HEK293 (cell line): ENCODE results near the gene C5AR2.

Source experiments
- CTCF ChIA-PET: fragments of 350-600 bp; formaldehyde crosslinking; extraction: SDS; loops from one replicate; lab custom pipeline; 2021; ENCODE audit warnings: antibody characterized with exemption; lab: Yijun Ruan, JAX
- POLR2A ChIA-PET: fragments of 300-600 bp; formaldehyde crosslinking; extraction: SDS; loops from one replicate; lab custom pipeline; 2020; ENCODE audit warnings: antibody characterized with exemption, inconsistent platforms; lab: Yijun Ruan, JAX
- H3K27ac ChIP-seq: fragments of 200-500 bp; sonication (Bioruptor generic); 2 replicates; pipeline ENCODE4 v1.5.1; 2014; ENCODE audit warnings: low read depth, low read length, control low read depth, inconsistent platforms; ENCODE audit errors: extremely low read depth
- H3K36me3 ChIP-seq, 2 experiments: fragments of 200-500 bp in 1 of 2; sonication (Bioruptor generic) in 1 of 2; 1 replicate in 1 of 2; 2 replicates in 1 of 2; pipeline ENCODE4 v1.5.1; 2014 to 2017; ENCODE audit warnings: inconsistent platforms in 2 of 2, low read length in 2 of 2; ENCODE audit not compliant: control insufficient read depth in 2 of 2, insufficient read depth in 1 of 2
- H3K4me1 ChIP-seq: fragments of 200-500 bp; sonication (Bioruptor generic); 2 replicates; pipeline ENCODE4 v1.5.1; 2014; ENCODE audit warnings: mild to moderate bottlenecking, low read length, inconsistent platforms; ENCODE audit not compliant: control insufficient read depth, insufficient read depth
- H3K4me3 ChIP-seq: 2 replicates; pipeline ENCODE4 v1.5.1; 2011; ENCODE audit warnings: low read depth, mild to moderate bottlenecking, control low read depth, low read length, moderate library complexity
- H3K9me3 ChIP-seq: fragments of 200-500 bp; sonication (Bioruptor generic); 2 replicates; pipeline ENCODE4 v1.5.1; 2014; ENCODE audit warnings: low read depth, low read length, inconsistent platforms; ENCODE audit not compliant: control insufficient read depth, insufficient read depth
- FEZF1 ChIP-seq: fragments of 450-650 bp; formaldehyde crosslinking; IDR thresholded peaks from 2 replicates; pipeline ENCODE4 v1.5.1; 2016; ENCODE audit warnings: missing biosample characterization, missing genetic modification characterization
- HOXA7 ChIP-seq: sonication (generic); formaldehyde crosslinking; IDR thresholded peaks from 2 replicates; pipeline ENCODE4 v1.8.1; 2022; ENCODE audit warnings: missing genetic modification reagents, borderline replicate concordance
- HOXD13 ChIP-seq: sonication (generic); formaldehyde crosslinking; IDR thresholded peaks from 2 replicates; pipeline ENCODE4 v1.8.0; 2022; ENCODE audit warnings: missing genetic modification reagents, borderline replicate concordance
- MEIS1 ChIP-seq: sonication (generic); formaldehyde crosslinking; IDR thresholded peaks from 2 replicates; pipeline ENCODE4 v1.8.1; 2022; ENCODE audit warnings: missing genetic modification reagents, mild to moderate bottlenecking, borderline replicate concordance
- PRDM1 ChIP-seq: fragments of 450-650 bp; formaldehyde crosslinking; IDR thresholded peaks from 2 replicates; pipeline ENCODE4; 2016; ENCODE audit warnings: missing biosample characterization, missing genetic modification characterization
- RBAK ChIP-seq: fragments of 450-650 bp; formaldehyde crosslinking; IDR thresholded peaks from 2 replicates; pipeline ENCODE4 v1.5.1; 2016; ENCODE audit warnings: missing biosample characterization, missing genetic modification characterization
- SCRT2 ChIP-seq: fragments of 450-650 bp; formaldehyde crosslinking; IDR thresholded peaks from 2 replicates; pipeline ENCODE4 v1.5.1; 2016; ENCODE audit warnings: missing biosample characterization, missing genetic modification characterization
- SETDB1 ChIP-seq: IDR thresholded peaks from one replicate; pipeline ENCODE4 v1.6.1; 2017; ENCODE audit warnings: mild to moderate bottlenecking, low read length, moderate library complexity, mixed read lengths; ENCODE audit not compliant: insufficient read length
- YY1 ChIP-seq: fragments of 450-650 bp; formaldehyde crosslinking; IDR thresholded peaks from 2 replicates; pipeline ENCODE4 v1.5.1; 2018; ENCODE audit warnings: missing biosample characterization, missing genetic modification characterization
- ZBTB1 ChIP-seq: fragments of 450-650 bp; formaldehyde crosslinking; IDR thresholded peaks from 2 replicates; pipeline ENCODE4 v1.5.1; 2016; ENCODE audit warnings: missing biosample characterization, missing genetic modification characterization
- ZNF114 ChIP-seq: fragments of 450-650 bp; formaldehyde crosslinking; IDR thresholded peaks from 2 replicates; pipeline ENCODE4 v1.5.0; 2017; ENCODE audit warnings: missing biosample characterization, missing genetic modification characterization
- ZNF121 ChIP-seq: fragments of 450-650 bp; formaldehyde crosslinking; IDR thresholded peaks from 2 replicates; pipeline ENCODE4 v1.5.1; 2016; ENCODE audit warnings: missing biosample characterization, missing genetic modification characterization
- ZNF132 ChIP-seq: fragments of 450-650 bp; formaldehyde crosslinking; IDR thresholded peaks from 2 replicates; pipeline ENCODE4 v1.5.1; 2017; ENCODE audit warnings: missing biosample characterization, missing genetic modification characterization, borderline replicate concordance
- ZNF202 ChIP-seq: fragments of 450-650 bp; formaldehyde crosslinking; IDR thresholded peaks from 2 replicates; pipeline ENCODE4 v1.5.1; 2016; ENCODE audit warnings: missing biosample characterization, missing genetic modification characterization, borderline replicate concordance
- ZNF292 ChIP-seq: fragments of 450-650 bp; formaldehyde crosslinking; IDR thresholded peaks from 2 replicates; pipeline ENCODE4 v1.5.1; 2016; ENCODE audit warnings: low read depth, missing biosample characterization, missing genetic modification characterization, borderline replicate concordance
- ZNF394 ChIP-seq: fragments of 450-650 bp; formaldehyde crosslinking; IDR thresholded peaks from 2 replicates; pipeline ENCODE4 v1.5.1; 2016; ENCODE audit warnings: missing biosample characterization, missing genetic modification characterization, mild to moderate bottlenecking, moderate library complexity, borderline replicate concordance
- ZNF521 ChIP-seq: fragments of 450-650 bp; formaldehyde crosslinking; IDR thresholded peaks from 2 replicates; pipeline ENCODE4 v1.5.1; 2017; ENCODE audit warnings: missing biosample characterization, mild to moderate bottlenecking, missing genetic modification characterization
- ZNF529 ChIP-seq: fragments of 450-650 bp; formaldehyde crosslinking; IDR thresholded peaks from 2 replicates; pipeline ENCODE4 v1.5.1; 2017; ENCODE audit warnings: missing genetic modification characterization, missing biosample characterization; ENCODE audit not compliant: insufficient replicate concordance
- ZNF544 ChIP-seq: fragments of 450-650 bp; formaldehyde crosslinking; IDR thresholded peaks from 2 replicates; pipeline ENCODE4 v1.5.0; 2017; ENCODE audit warnings: missing biosample characterization, missing genetic modification characterization
- ZNF555 ChIP-seq: fragments of 450-650 bp; formaldehyde crosslinking; conservative IDR thresholded peaks from 2 replicates; pipeline ENCODE4 v1.5.1; 2017; ENCODE audit warnings: missing biosample characterization, mild to moderate bottlenecking, missing genetic modification characterization, inconsistent platforms
- ZNF600 ChIP-seq: fragments of 450-650 bp; formaldehyde crosslinking; IDR thresholded peaks from 2 replicates; pipeline ENCODE4 v1.5.1; 2016; ENCODE audit warnings: missing biosample characterization, missing genetic modification characterization
- ZNF623 ChIP-seq: fragments of 450-650 bp; formaldehyde crosslinking; IDR thresholded peaks from 2 replicates; pipeline ENCODE4 v1.5.1; 2016; ENCODE audit warnings: missing biosample characterization, missing genetic modification characterization
- ZNF664 ChIP-seq: fragments of 450-650 bp; formaldehyde crosslinking; IDR thresholded peaks from 2 replicates; pipeline ENCODE4 v1.5.1; 2016; ENCODE audit warnings: missing biosample characterization, missing genetic modification characterization
- ZNF791 ChIP-seq: fragments of 450-650 bp; formaldehyde crosslinking; IDR thresholded peaks from 2 replicates; pipeline ENCODE4 v1.5.1; 2016; ENCODE audit warnings: missing biosample characterization, missing genetic modification characterization
- TF ChIP-seq, protein P1 (sequence below): fragments of 450-650 bp; formaldehyde crosslinking; IDR thresholded peaks from 2 replicates; pipeline ENCODE4 v1.5.1; 2017; ENCODE audit warnings: missing biosample characterization, missing genetic modification characterization
- TF ChIP-seq, protein P2 (sequence below): fragments of 450-650 bp; formaldehyde crosslinking; IDR thresholded peaks from 2 replicates; pipeline ENCODE4 v1.5.1; 2016; ENCODE audit warnings: missing biosample characterization, missing genetic modification characterization
- TF ChIP-seq, protein P3 (sequence below): fragments of 450-650 bp; formaldehyde crosslinking; IDR thresholded peaks from 2 replicates; pipeline ENCODE4 v1.5.1; 2016; ENCODE audit warnings: missing biosample characterization, missing genetic modification characterization
- TF ChIP-seq, protein P4 (sequence below): fragments of 450-650 bp; formaldehyde crosslinking; IDR thresholded peaks from 2 replicates; pipeline ENCODE4 v1.5.1; 2016; ENCODE audit warnings: missing biosample characterization, missing genetic modification characterization
- TF ChIP-seq, protein P5 (sequence below): fragments of 450-650 bp; formaldehyde crosslinking; IDR thresholded peaks from 2 replicates; pipeline ENCODE4 v1.5.1; 2017; ENCODE audit warnings: missing biosample characterization, missing genetic modification characterization
- TF ChIP-seq, protein P6 (sequence below): fragments of 450-650 bp; formaldehyde crosslinking; IDR thresholded peaks from 2 replicates; pipeline ENCODE4 v1.5.1; 2016; ENCODE audit warnings: missing biosample characterization, missing genetic modification characterization

The C5AR2 gene

DNA sequence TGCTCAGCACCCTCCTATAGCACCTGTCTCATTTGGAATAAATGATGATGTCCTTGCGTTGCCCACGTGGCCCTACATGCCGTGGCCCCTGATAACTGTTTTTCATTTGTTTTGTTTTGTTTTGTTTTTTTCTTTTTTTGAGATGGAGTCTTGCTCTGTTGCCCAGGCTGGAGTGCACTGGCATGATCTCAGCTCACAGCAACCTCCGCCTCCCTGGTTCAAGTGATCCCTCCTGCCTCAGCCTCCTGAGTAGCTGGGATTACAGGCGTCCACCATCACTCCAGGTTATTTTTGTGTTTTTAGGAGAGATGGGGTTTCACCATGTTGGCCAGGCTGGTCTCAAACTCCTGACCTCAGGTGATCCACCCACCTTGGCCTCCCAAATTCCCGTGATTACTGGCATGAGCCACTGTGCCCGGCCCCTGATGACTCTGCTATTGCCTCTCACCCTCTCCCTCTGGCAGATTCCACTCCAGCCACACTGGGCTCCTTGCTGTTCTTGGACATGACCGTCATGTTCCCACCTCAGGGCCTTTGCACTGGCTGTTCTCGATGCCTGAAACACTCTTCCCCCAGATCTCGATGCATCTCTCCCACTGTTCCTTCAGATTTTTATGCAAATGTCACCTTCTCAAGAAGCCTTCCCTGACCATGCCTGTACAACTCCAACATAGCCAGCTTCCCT is 7.4 kb downstream of the C5AR2 start:
- Histone ChIP-seq H3K9me3 (no peaks in the 10 kb centered on the region), H3K4me1 (no peaks in the 10 kb centered on the region), H3K27ac (no peak overlapping the region), H3K4me3 (no peak overlapping the region), H3K36me3 (no peaks in the 10 kb centered on the region)
- POLR2A ChIA-PET, result interaction anchor here (0.7 kb wide), 1 partner anchor 10 kb away, joined by 3 read pairs; the partner anchor contains the start of gene DHX34
- CTCF ChIA-PET, result interaction anchor here (2.8 kb wide), 1 partner anchor 9 kb away, joined by 20 read pairs; the partner anchor contains the start of gene DHX34
- no peak for TF ChIP-seq ZNF292 (tag by site-specific recombination)
- TF ChIP-seq ZNF600 (tag by site-specific recombination), result no peak
- TF ChIP-seq, protein P1, sequence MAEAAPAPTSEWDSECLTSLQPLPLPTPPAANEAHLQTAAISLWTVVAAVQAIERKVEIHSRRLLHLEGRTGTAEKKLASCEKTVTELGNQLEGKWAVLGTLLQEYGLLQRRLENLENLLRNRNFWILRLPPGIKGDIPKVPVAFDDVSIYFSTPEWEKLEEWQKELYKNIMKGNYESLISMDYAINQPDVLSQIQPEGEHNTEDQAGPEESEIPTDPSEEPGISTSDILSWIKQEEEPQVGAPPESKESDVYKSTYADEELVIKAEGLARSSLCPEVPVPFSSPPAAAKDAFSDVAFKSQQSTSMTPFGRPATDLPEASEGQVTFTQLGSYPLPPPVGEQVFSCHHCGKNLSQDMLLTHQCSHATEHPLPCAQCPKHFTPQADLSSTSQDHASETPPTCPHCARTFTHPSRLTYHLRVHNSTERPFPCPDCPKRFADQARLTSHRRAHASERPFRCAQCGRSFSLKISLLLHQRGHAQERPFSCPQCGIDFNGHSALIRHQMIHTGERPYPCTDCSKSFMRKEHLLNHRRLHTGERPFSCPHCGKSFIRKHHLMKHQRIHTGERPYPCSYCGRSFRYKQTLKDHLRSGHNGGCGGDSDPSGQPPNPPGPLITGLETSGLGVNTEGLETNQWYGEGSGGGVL, result no peak
- TF ChIP-seq ZNF544, result no peak
- no peak for TF ChIP-seq FEZF1 (tag by site-specific recombination)
- no peak for TF ChIP-seq ZBTB1 (tag by site-specific recombination)
- TF ChIP-seq, protein P2, sequence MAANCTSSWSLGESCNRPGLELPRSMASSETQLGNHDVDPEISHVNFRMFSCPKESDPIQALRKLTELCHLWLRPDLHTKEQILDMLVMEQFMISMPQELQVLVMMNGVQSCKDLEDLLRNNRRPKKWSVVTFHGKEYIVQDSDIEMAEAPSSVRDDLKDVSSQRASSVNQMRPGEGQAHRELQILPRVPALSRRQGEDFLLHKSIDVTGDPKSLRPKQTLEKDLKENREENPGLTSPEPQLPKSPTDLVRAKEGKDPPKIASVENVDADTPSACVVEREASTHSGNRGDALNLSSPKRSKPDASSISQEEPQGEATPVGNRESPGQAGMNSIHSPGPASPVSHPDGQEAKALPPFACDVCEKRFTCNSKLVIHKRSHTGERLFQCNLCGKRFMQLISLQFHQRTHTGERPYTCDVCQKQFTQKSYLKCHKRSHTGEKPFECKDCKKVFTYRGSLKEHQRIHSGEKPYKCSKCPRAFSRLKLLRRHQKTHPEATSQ (tag by site-specific recombination), result no peak
- TF ChIP-seq SCRT2 (tag by site-specific recombination), result no peak
- peak; percentile 19; the same call in 1 of the 2 replicates for TF ChIP-seq ZNF664 (tag by site-specific recombination)
- no peak for TF ChIP-seq ZNF202 (tag by site-specific recombination)
- no peak for TF ChIP-seq HOXD13 (CRISPR knock-in tag)
- TF ChIP-seq SETDB1, result no peak
- TF ChIP-seq ZNF791 (tag by site-specific recombination), result no peak
- TF ChIP-seq ZNF114 (tag by site-specific recombination), result no peak
- no peak for TF ChIP-seq RBAK (tag by site-specific recombination)
- no peak for TF ChIP-seq ZNF529
- TF ChIP-seq, protein P3, sequence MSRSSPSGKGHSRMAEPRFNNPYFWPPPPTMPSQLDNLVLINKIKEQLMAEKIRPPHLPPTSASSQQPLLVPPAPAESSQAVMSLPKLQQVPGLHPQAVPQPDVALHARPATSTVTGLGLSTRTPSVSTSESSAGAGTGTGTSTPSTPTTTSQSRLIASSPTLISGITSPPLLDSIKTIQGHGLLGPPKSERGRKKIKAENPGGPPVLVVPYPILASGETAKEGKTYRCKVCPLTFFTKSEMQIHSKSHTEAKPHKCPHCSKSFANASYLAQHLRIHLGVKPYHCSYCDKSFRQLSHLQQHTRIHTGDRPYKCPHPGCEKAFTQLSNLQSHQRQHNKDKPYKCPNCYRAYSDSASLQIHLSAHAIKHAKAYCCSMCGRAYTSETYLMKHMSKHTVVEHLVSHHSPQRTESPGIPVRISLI (tag by site-specific recombination), result no peak
- TF ChIP-seq, protein P4, sequence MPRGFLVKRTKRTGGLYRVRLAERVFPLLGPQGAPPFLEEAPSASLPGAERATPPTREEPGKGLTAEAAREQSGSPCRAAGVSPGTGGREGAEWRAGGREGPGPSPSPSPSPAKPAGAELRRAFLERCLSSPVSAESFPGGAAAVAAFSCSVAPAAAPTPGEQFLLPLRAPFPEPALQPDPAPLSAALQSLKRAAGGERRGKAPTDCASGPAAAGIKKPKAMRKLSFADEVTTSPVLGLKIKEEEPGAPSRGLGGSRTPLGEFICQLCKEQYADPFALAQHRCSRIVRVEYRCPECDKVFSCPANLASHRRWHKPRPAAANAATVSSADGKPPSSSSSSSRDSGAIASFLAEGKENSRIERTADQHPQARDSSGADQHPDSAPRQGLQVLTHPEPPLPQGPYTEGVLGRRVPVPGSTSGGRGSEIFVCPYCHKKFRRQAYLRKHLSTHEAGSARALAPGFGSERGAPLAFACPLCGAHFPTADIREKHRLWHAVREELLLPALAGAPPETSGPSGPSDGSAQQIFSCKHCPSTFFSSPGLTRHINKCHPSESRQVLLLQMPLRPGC (tag by site-specific recombination), result no peak
- TF ChIP-seq ZNF394, result no peak
- no peak for TF ChIP-seq HOXA7
- TF ChIP-seq PRDM1, result no peak
- no peak for TF ChIP-seq MEIS1
- TF ChIP-seq ZNF121 (tag by site-specific recombination), result peak; percentile 71
- no peak for TF ChIP-seq ZNF555 (tag by site-specific recombination)
- TF ChIP-seq ZNF623 (tag by site-specific recombination), result peak; percentile 97
- no peak for TF ChIP-seq ZNF132 (tag by site-specific recombination)
- TF ChIP-seq, protein P5, sequence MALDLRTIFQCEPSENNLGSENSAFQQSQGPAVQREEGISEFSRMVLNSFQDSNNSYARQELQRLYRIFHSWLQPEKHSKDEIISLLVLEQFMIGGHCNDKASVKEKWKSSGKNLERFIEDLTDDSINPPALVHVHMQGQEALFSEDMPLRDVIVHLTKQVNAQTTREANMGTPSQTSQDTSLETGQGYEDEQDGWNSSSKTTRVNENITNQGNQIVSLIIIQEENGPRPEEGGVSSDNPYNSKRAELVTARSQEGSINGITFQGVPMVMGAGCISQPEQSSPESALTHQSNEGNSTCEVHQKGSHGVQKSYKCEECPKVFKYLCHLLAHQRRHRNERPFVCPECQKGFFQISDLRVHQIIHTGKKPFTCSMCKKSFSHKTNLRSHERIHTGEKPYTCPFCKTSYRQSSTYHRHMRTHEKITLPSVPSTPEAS (tag by site-specific recombination), result no peak
- TF ChIP-seq ZNF521 (tag by site-specific recombination), result no peak
- TF ChIP-seq, protein P6, sequence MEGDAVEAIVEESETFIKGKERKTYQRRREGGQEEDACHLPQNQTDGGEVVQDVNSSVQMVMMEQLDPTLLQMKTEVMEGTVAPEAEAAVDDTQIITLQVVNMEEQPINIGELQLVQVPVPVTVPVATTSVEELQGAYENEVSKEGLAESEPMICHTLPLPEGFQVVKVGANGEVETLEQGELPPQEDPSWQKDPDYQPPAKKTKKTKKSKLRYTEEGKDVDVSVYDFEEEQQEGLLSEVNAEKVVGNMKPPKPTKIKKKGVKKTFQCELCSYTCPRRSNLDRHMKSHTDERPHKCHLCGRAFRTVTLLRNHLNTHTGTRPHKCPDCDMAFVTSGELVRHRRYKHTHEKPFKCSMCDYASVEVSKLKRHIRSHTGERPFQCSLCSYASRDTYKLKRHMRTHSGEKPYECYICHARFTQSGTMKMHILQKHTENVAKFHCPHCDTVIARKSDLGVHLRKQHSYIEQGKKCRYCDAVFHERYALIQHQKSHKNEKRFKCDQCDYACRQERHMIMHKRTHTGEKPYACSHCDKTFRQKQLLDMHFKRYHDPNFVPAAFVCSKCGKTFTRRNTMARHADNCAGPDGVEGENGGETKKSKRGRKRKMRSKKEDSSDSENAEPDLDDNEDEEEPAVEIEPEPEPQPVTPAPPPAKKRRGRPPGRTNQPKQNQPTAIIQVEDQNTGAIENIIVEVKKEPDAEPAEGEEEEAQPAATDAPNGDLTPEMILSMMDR (tag by site-specific recombination), result no peak
- no peak for TF ChIP-seq YY1
